OCI-LY7 (cell line): ENCODE results near the gene ACSS1. TPM values are rescaled to one million over a fixed set of nuclear protein-coding genes. Genes with fewer than 3 reads are reported as not detected.

ENCODE experiments used
- BruUV-seq: library from RNA; stranded (reverse); fragments of 400-500 nt; replicated peaks from 2 replicates; lab custom pipeline; 2021; lab: Mats Ljungman, UMichigan
- CTCF ChIA-PET: fragments of 300-600 bp; sonication (Branson Sonifier 250); formaldehyde crosslinking; loops from one replicate; lab custom pipeline; 2022; ENCODE audit warnings: antibody characterized with exemption; ENCODE audit not compliant: unreplicated experiment; lab: Charles Lee
- POLR2A ChIA-PET: fragments of 300-600 bp; sonication (Branson Sonifier 250); formaldehyde crosslinking; loops from one replicate; lab custom pipeline; 2022; ENCODE audit warnings: antibody characterized with exemption; lab: Charles Lee
- DNase-seq: peaks from one replicate; pipeline ENCODE4 v3.0.0-alpha.2; 2015; ENCODE audit warnings: low spot score
- H2AFZ ChIP-seq: fragments of 200-600 bp; sonication (generic), shearing (Covaris generic); 2 replicates; pipeline ENCODE4 v1.6.1; 2014; ENCODE audit warnings: mild to moderate bottlenecking, antibody characterized with exemption, low read length, moderate library complexity
- H3K27ac ChIP-seq: fragments of 200-600 bp; sonication (generic); 2 replicates; pipeline ENCODE4 v1.5.1; 2014; ENCODE audit warnings: mixed run types, low read depth, mild to moderate bottlenecking, moderate library complexity, low read length, inconsistent platforms; ENCODE audit not compliant: poor library complexity, severe bottlenecking
- H3K36me3 ChIP-seq: fragments of 200-600 bp; sonication (generic); 2 replicates; pipeline ENCODE4 v1.6.1; 2014; ENCODE audit warnings: mild to moderate bottlenecking, antibody characterized with exemption, low read length, moderate library complexity, mixed read lengths; ENCODE audit not compliant: insufficient read depth
- H3K4me1 ChIP-seq: fragments of 200-600 bp; sonication (generic); 2 replicates; pipeline ENCODE4 v1.5.1; 2014; ENCODE audit warnings: mild to moderate bottlenecking, low read length; ENCODE audit not compliant: insufficient read depth, poor library complexity, severe bottlenecking
- H3K4me2 ChIP-seq: fragments of 200-600 bp; sonication (generic); 2 replicates; pipeline ENCODE4 v1.6.1; 2014; ENCODE audit warnings: mild to moderate bottlenecking, low read length
- H3K4me3 ChIP-seq: fragments of 200-600 bp; sonication (generic); 2 replicates; pipeline ENCODE4 v1.5.1; 2014; ENCODE audit warnings: mild to moderate bottlenecking, low read depth, low read length; ENCODE audit not compliant: poor library complexity, severe bottlenecking
- H3K79me2 ChIP-seq: fragments of 200-600 bp; sonication (generic); 2 replicates; pipeline ENCODE4 v1.6.1; 2016; ENCODE audit warnings: low read depth, mild to moderate bottlenecking, low read length, moderate library complexity, mixed read lengths; ENCODE audit not compliant: insufficient read depth
- H3K9me2 ChIP-seq: fragments of 200-600 bp; sonication (generic); 2 replicates; pipeline ENCODE4 v1.6.1; 2016; ENCODE audit warnings: mild to moderate bottlenecking, low read length, mixed read lengths; ENCODE audit not compliant: insufficient read depth
- H3K9me3 ChIP-seq: fragments of 200-600 bp; sonication (generic); 2 replicates; pipeline ENCODE4 v1.6.1; 2014; ENCODE audit warnings: mild to moderate bottlenecking, mixed run types, low read length, mixed read lengths
- H4K20me1 ChIP-seq: fragments of 200-600 bp; sonication (generic); 2 replicates; pipeline ENCODE4 v1.6.1; 2014; ENCODE audit warnings: mild to moderate bottlenecking, antibody characterized with exemption, low read length, moderate library complexity, mixed read lengths; ENCODE audit not compliant: insufficient read depth
- CTCF ChIP-seq: fragments of 200-600 bp; sonication (generic); conservative IDR thresholded peaks from 2 replicates; pipeline ENCODE4 v1.5.1; 2014; ENCODE audit warnings: mild to moderate bottlenecking, antibody characterized with exemption, low read length, moderate library complexity, mixed read lengths
- EZH2phosphoT487 ChIP-seq: fragments of 200-600 bp; sonication (generic); IDR thresholded peaks from 2 replicates; pipeline ENCODE4 v1.6.1; 2018; ENCODE audit warnings: low read depth, borderline replicate concordance, mild to moderate bottlenecking, mixed run types, antibody characterized with exemption, low read length, moderate library complexity, mixed read lengths
- intact Hi-C: fragments of 100-400 bp; cut with micrococcal nuclease; formaldehyde crosslinking; loops from one replicate; pipeline ENCODE4 v1.10.0; 2022; ENCODE audit not compliant: unreplicated experiment
- total RNA-seq, 2 experiments: library from RNA; depleted of rRNA in 1 of 2; stranded (reverse); fragments of >200 nt in 1 of 2; shearing (Covaris generic) in 1 of 2; gene quantifications; 2 replicates each; pipeline ENCODE4 v1.2.3, GENCODE V29; 2014 to 2022

Gene ACSS1
- total RNA-seq, 2 experiments from 2014 or later: 0.35 to 0.40 TPM

GRCh38 chr20:25050501-25051350, 7.2 kb downstream of the ACSS1 start:
- H3K4me1 ChIP-seq: peaks cover 3% of the 10 kb centered on the region
- H3K9me3 ChIP-seq: no peaks in the 10 kb centered on the region
- POLR2A ChIA-PET: no interaction called here

GRCh38 chr20:25050082-25050481, 7.9 kb downstream of the ACSS1 start:
- no peak for TF ChIP-seq CTCF
- TF ChIP-seq EZH2phosphoT487: no peak
- ChIA-PET CTCF (no interaction called here), POLR2A (no interaction called here)
- Histone ChIP-seq H3K27ac (no peak overlapping the region), H3K9me3 (no peaks in the 10 kb centered on the region), H3K4me3 (no peak overlapping the region), H4K20me1 (no peaks in the 10 kb centered on the region), H3K4me2 (no peak overlapping the region), H3K9me2 (no peaks in the 10 kb centered on the region), H3K36me3 (no peaks in the 10 kb centered on the region), H3K4me1 (peaks cover 7% of the 10 kb centered on the region), H2AFZ (no peak overlapping the region), H3K79me2 (no peaks in the 10 kb centered on the region)
- DNase-seq: no peak
- intact Hi-C loops: no loop called here
- BruUV-seq: no TSS peak

More at GRCh38 chr20:25050501-25051350, 7.2 kb downstream of the ACSS1 start:
- intact Hi-C loops: no loop called here
- no peaks in the 10 kb centered on the region for H4K20me1 ChIP-seq
- no peak overlapping the region for H3K4me2 ChIP-seq
- H3K79me2 ChIP-seq: no peaks in the 10 kb centered on the region
- no peaks in the 10 kb centered on the region for H3K36me3 ChIP-seq
- no peak for DNase-seq
- no peaks in the 10 kb centered on the region for H3K9me2 ChIP-seq
- BruUV-seq: no TSS peak
- H3K4me3 ChIP-seq: no peak overlapping the region
- no peak overlapping the region for H2AFZ ChIP-seq
- CTCF ChIA-PET: no interaction called here
- TF ChIP-seq CTCF: no peak
- no peak for TF ChIP-seq EZH2phosphoT487
- H3K27ac ChIP-seq: no peak overlapping the region
